GM21529 (cell line): ENCODE results near the gene FGF12.

Experiments used
- ATAC-seq: cut with Tn5 transposase; IDR thresholded peaks from one replicate; pipeline ENCODE4 v1.9.1; 2021; ENCODE audit not compliant: unreplicated experiment

Gene FGF12

DNA sequence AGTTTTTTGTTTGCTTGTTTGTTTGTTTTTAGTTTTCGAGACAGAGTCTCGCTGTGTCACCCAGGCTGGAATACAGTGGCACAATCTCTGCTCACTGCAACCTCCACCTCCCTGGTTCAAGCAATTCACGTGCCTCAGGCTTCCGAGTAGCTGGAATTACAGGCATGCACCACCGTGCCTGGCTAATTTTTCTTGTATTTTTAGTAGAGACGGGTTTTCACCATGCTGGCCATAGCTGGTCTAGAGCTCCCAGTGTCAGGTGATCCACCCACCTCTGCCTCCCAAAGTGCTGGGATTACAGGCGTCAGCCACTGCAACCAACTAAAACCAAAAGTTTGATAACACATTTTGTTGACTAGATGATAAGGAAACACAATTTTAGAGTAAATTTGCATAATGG is 372.7 kb downstream of the FGF12 start:
- no peak for ATAC-seq

DNA sequence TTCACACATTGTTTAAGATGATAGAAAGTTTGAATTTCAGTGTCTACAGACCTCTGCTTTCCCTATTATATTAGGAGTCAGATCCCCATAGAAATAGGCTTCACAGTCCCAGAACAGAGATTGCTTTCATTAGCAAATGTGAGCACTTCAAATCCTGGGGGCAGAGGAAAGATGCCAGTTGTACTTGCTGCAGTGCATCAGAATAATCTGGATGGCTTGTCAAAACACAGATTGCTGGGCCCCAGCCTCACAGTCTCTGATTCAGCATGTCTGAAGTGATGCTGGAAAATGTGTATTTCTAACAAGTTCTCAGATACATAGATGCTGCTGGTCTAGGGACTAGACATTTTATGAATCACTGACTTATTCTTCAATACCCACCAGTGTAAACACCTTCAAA is 375.2 kb downstream of the FGF12 start:
- ATAC-seq, result no peak

DNA sequence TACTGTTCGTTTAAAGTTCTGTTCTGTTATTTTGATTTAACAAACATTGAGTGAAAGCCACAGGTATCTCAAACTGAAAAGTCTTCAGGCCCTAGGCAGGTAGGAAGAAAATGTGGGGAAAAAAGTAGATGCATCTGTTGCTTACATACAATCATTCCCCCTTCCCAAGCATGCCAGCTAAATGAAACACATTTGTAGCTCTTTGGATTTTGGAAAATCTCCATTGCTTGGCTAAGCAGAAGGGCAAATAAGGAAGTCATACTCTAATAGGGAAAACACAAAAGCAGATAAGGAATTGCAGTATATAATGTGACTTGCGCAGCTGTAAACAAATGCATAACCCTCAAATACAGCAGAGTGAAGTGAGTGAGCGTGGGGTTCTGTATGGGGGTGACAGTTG is 375.9 kb downstream of the FGF12 start:
- ATAC-seq, result no peak

- ATAC-seq, result no peak
These were observed 387.3 kb downstream of the FGF12 start for GRCh38 chr3:192340031-192340430.

DNA sequence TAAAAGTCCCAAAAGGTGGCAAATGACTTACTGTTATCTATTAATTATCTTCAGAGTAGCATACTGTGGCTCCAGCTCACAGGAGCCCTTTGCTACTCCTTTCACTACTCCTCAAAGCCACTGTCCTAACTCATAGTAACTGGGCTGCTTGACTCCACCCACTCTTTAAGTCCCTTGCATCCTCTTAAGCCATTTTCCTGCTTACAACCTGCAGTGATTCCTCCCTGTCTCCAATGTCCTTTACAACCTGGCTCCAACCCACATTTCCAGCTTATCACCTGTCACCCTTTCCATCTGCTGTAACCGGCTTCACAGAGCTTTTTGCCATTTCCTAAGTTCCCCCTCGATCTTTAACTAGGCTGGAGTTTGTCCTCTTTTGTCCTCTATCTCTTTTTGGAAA is 388.1 kb downstream of the FGF12 start:
- ATAC-seq, result no peak

- ATAC-seq, result no peak
These were observed 391.1 kb downstream of the FGF12 start for GRCh38 chr3:192336286-192336685.

DNA sequence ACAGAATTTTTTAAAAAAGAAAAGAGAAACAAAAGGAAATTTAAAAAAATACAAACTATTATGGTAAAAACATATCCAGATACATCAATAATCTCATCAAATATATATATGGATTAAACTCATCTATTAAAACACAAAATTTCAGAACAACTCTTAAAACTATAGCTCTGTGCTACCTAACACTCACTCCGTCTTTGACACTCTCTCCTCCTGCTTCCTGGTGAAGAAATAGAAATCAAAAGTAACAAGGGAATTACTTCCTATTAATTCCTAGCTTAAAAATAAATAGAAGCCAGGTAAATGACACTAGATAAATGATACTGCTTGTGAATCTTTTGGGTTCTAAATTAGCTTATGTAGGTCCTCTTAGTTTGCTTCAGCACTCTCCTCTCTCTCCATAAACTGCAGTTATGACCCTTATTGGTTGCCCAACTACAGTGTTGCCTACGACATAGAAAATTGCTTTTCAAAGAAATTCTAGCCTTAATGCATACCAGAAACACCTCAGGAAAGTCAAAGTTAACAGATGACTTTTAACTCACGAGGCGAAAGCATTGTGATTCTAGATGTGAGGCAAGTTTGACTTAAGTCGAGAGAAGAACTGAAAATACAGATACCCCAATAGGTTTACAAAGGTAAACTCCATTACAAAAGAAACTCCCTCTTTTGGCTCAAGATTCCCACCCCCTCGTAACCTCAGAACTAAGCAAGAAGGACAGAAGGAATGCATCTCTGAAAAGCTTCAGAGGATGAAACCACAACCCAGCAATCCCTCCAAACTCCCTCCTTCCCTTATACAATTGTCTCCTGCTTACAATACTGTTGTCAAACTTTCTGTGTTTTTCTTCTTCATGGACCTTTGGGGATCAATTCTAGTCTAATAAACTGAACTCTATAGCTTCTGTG is 394.7 kb downstream of the FGF12 start:
- ATAC-seq, result no peak

DNA sequence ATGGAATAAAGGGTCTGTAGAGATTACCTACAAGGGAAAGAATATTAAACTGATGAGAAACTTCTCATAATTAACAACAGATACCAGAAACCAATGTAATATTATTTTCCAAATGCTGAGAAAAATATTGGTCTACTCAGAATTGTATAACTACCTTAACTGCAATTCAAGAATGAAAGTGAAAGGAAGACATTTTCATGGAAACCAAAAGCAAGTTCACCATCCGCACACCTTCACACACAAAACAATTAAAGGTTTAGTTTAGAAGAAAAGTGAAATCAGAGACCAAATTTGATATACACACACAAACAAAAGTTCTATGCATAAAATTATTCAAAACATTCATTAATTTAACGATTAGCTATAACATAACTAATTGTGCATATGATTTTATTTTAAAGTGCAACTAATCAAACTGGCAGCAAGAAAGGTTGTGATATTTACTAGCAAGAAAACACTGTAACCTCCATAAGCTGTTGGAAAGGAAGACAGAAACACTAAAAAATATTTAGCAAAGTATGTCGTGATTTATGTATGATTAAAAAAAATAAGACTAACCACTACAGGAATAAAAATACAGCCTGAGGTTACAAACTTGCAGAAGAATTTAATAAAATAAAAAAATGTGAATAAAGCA is 395.5 kb downstream of the FGF12 start:
- ATAC-seq, result peak; percentile 54

DNA sequence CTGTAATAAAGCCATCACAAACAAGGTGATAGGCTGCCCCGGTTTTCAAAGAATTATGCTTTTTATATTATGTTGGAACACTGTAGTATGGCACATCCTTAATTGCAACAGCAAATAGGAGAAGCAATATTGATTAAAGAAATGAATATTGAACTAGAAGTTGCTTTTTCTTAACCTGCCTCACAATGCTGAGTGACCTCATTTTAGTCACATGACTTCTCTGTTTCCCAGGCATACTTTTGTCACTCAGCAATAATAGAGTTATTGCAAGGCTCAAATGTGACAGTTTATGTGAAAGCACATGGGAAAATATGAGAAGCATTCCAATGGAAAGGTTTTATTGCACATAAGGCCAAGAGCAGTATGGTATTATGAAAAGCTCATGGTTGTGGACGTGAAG is 400.7 kb downstream of the FGF12 start:
- ATAC-seq, result no peak

DNA sequence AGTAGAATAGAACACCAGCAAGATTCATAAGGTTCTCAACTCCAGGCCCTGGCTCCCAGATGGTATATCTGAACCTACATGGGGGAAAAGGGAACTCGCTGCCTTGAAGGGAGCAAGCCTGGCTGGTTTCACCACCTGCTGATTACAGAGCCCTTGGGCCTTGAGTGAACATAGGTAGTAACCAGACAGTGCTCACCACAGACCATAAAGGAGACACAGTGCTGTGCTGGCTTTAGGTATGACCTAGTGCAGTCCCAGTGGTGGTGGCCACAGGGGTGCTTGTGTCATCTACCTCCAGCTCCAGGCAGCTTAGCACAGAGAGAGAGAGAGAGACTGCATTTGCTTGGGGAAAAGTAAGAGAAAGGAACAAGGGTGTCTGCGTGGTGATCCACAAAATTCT is 409.8 kb downstream of the FGF12 start:
- no peak for ATAC-seq

- no peak for ATAC-seq
These were observed 413.7 kb downstream of the FGF12 start for GRCh38 chr3:192313605-192314004.

DNA sequence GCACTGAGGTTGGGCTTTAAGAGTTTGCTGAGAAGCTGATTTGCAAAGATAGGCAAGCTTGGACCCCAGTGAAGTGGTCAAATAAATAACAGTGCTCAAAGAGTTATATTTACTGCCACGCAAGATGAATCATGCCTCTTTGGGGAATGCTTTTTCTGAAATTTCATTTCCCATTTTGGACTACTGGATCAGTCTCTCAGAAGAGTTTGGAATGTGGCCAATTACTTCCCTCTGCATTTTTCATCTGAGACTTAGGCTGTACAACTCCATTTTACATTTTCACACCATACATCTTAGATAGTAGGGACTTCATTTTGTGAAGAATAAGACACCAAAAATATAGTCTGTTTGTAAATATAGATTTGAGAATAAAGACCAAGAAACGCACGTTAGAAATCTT is 419.7 kb downstream of the FGF12 start:
- no peak for ATAC-seq

DNA sequence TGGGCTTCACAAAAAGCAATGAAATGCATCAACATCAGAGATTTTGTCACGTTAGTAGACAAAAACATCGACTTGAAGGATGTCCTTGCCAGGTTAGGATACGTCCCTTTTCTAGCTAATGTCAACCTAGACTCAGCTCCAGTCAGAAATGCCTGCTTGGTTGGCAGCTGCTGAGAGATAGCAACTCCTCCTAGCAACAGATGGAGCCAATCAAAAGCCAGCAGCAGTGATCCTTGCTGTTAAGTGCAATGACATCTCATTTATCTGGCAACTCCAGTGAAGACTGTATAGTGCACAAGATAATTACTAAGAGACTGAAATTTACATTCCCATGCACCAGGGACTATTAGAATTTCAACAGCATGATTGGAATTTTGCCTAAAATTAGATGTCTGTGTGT is 424.1 kb downstream of the FGF12 start:
- no peak for ATAC-seq

GRCh38 chr3:192302721-192303120 is 424.6 kb downstream of the FGF12 start:
- ATAC-seq, result no peak

DNA sequence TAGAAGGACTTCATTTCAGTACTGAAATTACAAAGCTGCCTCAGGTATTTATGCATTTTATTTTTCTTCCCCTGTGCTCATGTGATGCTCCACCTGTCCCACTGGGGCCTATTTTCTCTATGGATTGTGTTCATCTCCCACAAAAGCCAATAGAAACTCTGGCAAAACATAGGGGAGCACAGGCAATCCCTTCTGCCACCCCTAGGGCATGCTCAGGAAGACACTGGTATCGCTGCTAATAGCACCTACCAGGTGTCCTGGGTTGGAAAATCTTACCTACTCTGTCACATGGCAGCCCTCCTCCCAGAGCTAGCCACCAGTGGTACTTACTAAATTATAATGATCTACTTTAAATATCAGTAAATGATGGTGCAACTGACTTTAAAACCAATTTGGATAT is 427.4 kb downstream of the FGF12 start:
- ATAC-seq, result no peak

- ATAC-seq, result no peak
These were observed 430.5 kb downstream of the FGF12 start for GRCh38 chr3:192296845-192297244.

DNA sequence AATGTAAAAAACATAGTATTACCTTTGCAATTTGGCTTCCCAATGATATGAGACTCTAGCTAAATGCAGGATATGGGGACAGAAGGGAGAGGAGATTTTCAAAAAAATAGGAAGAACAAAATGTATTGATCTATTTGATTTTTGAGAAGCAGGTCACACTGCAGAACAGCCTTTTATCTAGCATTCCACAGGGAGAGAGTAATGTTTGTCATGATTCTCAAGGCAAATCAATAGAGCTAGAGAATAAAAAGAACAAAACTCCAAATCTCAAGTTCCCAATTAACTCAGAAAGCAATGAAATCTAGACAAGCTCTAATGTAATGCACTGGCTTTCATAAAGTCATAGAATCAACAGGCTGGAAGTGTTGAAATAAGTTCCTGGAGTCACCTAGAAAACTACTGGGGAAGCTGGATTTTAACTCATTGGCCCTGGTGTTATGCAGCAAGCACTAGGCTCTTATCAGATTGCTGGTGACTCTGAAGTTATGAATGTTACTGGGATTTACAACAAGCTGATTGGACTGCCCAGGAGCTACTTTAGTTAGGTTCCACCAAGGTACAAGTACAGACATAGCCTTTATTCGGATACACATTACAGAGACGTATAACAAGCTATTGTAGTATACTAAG is 442.8 kb downstream of the FGF12 start:
- ATAC-seq, result no peak

DNA sequence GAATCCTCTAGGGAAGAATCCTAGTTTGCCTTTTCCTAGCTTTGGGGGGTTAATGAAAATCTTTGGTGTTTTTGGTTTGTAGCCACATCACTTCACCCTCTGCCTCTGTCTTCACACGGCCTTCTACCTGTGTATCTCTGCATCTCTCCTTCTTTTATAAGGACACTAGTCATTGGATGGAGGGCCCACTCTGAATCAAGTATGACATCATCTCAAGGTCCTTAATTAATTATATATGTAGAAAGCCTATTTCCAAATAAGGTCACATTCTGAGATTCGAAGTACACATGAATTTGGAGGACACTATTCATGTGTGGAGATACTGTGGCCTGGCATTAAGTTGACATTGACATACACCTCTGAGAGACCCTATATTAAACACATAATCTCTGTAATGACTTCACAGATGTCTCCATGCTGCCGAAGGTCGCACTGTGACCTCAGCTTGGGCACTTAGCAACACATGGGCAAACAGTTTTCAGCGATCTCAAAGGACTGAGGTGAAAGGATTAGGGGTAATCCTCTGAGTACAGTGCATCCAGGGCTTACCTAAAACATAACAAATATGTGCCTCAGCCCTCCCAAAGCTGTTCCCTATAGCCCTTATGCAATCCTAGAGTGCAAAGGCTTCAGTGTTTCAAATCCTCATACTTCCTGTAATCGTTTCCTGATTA is 446.0 kb downstream of the FGF12 start:
- no peak for ATAC-seq

GRCh38 chr3:192279664-192280063 is 447.7 kb downstream of the FGF12 start:
- ATAC-seq, result no peak

GRCh38 chr3:192277477-192277876 is 449.9 kb downstream of the FGF12 start:
- no peak for ATAC-seq

GRCh38 chr3:192275741-192276355 is 451.5 kb downstream of the FGF12 start:
- ATAC-seq, result no peak
